Astrocyte (in vitro differentiated cells and primary cell): ENCODE data around the gene PXT1.

Source experiments
- EZH2 ChIP-seq: IDR thresholded peaks from 2 replicates; pipeline ENCODE4 v1.6.1; 2012; ENCODE audit warnings: mild to moderate bottlenecking, low read length, inconsistent platforms; ENCODE audit not compliant: insufficient read depth
- TF ChIP-seq, protein P1 (sequence below): IDR thresholded peaks from 2 replicates; pipeline ENCODE4 v1.5.1; 2011; ENCODE audit warnings: low read depth, mild to moderate bottlenecking, inconsistent platforms, low read length, moderate library complexity; ENCODE audit not compliant: insufficient read depth

DNA sequence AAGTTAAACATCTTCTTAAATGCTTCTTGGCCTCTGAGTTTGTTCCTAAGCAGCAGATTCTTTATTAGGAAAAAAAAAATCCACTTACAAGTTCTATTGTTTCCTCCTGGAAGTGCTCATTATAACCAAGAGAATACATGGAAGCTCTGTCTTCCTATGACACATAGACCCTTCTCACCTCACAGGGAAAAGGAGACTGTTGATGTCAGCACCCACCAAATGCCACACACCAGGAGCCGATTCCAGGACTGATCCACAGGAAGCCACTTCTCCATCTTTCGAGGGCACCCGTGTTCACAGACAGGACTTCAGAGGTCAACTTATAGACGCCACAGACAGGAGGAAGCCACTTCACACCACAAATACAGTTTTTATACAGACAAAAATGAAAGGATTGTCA lies 92.6 kb downstream of the PXT1 start:
- TF ChIP-seq, protein P1, sequence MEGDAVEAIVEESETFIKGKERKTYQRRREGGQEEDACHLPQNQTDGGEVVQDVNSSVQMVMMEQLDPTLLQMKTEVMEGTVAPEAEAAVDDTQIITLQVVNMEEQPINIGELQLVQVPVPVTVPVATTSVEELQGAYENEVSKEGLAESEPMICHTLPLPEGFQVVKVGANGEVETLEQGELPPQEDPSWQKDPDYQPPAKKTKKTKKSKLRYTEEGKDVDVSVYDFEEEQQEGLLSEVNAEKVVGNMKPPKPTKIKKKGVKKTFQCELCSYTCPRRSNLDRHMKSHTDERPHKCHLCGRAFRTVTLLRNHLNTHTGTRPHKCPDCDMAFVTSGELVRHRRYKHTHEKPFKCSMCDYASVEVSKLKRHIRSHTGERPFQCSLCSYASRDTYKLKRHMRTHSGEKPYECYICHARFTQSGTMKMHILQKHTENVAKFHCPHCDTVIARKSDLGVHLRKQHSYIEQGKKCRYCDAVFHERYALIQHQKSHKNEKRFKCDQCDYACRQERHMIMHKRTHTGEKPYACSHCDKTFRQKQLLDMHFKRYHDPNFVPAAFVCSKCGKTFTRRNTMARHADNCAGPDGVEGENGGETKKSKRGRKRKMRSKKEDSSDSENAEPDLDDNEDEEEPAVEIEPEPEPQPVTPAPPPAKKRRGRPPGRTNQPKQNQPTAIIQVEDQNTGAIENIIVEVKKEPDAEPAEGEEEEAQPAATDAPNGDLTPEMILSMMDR, result no peak
- TF ChIP-seq EZH2, result no peak
